CD4-positive, alpha-beta T cell treated with Interleukin-4 for 1 hour (primary cell): ENCODE data around the gene SEPTIN12.
A peak's percentile ranks its signal among the peaks of the same experiment; 100 is the strongest.
"Not testable (repeated sequence)": the region's sequence is repeated elsewhere in the genome, so short reads cannot be mapped to it uniquely, and the experiment has no call there.

Experiments
- DNase-seq, 2 donors: peaks; one replicate each; pipeline ENCODE4 v3.0.0-alpha.2; 2020 to 2022

Gene SEPTIN12

DNA sequence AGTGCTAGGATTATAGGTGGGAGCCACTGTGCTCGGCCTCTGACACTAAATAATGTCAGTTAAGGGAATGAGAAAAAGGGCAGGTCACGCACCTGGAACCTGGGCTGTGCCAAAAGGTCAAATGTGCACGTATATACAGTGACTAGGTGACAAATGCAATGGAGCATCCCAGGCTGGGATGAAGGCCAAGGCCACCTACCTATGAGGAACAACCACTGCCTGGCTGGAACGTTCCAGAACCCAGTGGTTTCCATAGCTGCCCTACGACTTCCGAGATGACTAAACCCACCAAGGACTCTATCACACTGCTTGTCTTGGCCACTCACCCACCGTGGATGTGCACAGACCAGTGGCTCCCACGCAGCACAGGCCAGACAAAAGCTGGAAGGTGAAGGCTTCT, 37.2 kb downstream of the SEPTIN12 start:
- DNase-seq, result no peak

DNA sequence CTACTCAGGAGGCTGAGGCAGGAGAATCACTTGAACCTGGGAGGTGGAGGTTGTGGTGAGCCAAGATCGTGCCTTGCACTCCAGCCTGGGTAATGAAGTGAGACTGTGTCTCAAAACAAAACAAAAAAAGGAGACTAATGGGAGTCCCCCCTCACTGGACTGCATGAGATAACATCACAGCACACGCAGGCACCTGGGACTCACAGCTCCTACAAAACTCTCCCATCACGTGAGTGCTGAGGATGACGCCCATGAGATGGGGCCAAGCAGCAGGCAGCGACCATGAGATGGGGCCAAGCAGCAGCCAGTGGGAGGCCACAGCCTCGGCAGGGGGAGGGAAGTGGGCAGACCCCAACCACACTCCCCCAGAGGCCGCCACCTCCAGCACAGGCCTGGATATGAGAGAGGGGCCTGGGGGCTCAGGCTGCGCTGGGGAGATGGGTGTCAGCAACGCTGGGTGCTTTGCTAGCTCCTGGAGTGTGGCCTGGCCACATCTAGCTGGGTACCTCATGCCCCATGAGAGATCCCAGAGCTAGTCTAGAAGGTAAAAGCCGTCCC, 38.4 kb downstream of the SEPTIN12 start:
- DNase-seq, result no peak

DNA sequence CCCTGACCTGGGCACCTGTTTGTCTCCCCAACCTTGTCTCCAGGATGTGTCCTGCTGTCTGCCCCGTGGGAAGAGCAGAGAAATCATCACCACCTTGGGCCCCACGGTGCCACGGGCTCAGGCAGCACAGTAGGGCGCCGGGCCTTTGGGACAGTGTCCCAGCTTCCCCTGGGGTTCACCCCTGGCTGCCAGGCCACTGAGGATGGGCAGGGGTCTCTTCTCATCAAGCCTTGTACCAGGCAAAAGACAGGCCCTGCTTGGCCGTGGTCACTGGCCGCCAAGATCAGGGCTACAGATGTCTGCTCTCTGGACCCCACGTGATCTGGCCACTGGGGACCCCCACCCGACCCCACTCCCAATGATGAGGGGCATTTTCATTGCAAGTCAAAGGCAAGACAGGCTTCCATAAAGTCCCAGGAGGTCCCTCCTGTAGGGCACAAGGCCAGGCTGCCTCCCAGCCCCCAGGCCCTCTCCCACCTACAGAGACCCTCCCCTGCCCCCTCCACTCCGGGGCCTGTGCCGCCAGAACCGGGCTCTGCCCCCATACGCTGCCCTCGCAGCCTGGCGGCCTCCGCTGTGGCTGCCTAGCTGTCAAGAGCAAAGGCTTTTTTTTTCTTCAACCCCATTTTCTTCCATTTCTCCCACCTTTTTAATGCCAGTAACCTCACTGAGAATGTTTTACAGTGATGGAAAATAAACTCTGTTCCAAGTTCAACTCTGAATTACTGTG, 39.3 kb downstream of the SEPTIN12 start:
- no peak for DNase-seq

DNA sequence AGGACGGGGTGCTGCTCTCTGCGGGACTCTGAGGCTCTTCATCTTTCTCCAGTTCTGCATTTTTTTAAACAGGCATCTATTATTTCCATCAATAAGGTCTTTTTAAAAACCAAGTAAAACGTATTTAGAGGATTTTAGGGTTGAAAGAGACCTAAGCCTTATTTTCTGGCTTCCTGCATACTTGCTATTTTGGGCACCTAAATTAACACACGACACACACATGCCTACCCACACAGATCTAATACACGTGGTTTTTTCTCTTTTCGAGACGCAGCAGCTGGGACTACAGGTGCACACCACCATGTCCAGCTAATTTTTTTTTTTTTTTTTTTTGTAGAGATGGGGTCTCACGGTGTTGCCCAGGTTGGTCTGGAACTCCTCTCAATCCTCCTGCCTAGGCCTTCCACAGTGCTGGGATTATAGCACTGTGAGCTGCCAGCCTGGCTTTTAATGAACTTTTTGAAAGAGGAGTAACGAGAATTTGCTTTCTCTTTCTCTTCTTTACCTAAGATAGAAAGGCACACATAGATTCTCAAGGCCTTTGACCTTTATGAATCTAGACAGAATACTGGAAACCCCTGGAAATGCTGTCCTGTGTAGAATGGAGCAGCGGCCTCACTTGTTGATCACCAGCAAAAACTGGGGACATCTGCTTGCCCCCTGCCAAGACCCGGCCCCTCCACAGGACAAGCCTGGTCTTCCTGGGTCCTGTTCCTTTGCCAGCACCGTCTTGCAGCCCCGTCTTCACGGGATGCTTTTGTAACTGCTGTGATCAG, 40.1 kb downstream of the SEPTIN12 start:
- no peak for DNase-seq

DNA sequence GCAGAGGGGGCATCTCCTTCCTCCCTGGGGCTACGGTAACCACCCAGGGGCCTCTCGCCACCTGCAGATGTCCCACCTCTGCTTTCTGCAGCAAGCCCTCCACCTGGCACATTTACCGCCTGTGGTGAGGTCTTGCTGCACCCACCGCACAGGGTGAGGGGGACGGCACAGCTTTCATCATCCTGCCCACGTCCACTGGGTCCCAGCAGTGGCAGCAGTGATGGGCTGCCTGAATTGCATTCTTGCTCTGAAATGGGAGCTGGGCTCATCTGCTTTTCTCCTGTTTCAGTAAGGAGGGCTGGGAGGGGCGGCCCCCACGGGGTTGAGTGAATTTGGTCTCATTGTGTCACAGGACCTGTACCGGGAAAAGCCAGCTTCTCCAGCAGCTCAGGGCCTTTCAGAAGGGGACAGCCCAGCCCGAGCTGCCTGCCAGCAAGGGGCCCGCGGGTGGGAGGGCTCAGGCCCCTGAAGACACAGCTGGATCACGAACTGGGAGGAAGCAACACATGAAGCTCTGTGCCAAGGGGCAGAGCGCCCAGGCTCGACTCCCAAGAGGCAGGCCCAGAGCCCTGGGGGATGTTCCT, 41.1 kb downstream of the SEPTIN12 start:
- DNase-seq, result no peak

DNA sequence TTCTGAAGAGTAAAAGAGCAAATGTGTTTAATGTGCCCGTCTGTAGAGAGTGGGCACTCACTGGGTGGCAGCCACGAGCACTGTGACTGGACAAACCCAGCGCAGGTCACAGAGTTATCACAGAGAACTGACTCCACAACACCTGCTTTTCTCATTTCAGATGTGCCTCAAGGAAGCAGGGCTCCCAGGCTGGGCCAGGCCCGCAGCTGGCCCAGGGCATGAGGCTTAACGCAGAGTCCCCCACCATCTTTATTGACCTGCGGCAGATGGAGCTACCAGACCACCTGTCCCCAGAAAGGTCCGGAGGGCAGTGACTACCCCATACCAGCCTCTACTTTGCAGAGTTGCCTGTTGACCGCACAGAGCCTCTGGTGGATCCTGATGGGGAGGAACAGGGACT, 41.9 kb downstream of the SEPTIN12 start:
- DNase-seq, result no peak

DNA sequence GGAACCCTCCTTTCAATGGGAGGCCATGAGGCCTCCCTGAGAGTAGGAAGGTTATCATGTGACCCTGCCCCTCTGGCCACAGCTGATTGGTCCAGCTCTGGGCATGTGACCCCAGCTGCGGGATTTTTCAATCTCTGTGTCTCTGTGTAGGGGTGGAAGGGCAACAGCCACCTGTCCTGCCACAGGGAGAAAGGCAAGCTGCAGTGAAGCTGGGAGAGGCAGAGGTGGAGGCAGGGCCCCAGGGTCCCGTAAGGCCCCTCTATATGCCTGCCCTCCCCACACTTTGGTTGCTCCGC, 42.9 kb downstream of the SEPTIN12 start:
- no peak for DNase-seq

DNA sequence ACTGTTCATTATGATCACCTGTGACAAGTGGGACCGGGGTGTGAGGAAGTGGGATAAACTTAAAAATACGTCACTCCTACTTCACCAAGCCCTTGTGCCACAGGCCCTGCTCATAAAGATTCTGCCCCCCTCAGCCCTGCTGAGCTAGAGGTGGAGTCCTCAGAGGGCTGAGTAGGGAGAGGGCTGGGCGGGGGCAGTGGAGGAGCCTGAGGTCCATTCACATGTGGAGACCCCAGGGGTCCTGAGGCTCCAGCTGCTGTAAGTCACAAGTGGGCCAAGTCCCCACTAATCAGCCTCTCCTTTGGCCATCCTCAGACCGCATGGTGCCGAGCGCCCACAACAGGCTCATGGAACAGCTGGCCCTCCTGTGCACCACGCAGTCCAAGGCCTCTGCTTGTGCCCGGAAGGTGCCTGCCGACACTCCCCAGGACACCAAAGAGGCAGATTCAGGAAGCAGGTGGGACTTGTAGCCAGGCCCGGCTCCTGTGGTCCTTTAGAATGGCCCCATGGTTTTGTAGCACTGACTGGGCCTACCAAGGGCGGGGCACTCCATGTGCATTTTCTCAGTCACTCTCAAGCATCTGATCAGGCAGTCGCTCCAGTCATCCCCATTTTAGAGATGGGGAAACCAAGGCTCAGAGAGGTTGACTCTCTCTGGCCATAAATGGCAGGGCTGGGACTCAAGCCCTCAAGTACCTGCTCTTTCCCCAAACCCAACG, 43.4 kb downstream of the SEPTIN12 start:
- no peak for DNase-seq

DNA sequence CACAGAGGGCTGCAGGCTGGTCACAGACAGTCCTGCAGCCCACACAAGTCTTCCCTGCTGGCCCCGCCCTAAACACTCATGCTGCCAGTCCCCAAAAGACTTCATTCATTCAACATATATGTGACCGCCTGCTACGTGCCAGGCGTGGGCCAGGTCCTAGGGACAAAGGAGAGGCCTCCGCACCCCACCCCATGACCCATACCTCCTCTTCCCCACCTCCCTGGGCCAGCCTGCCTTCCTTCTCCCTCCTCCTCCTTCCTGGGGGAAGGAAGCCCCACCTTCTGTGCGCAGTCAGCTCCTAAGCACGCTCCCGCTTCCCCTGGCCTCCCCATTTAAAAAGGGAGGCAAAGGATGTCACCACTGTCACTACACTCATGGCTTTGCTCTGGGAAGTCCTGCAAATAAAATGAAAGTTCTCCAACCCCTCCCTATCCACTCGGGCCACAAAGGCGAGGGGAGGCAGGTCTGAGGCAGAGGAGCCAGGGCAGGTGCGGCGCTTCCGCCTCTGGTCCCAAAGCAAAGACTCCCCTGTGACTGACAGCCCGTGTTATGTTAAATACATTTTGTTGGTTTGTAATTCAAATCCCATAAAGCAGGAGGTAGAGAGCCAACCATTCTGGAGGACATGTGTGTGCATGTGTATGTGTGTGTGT, 44.8 kb downstream of the SEPTIN12 start:
- no peak for DNase-seq

DNA sequence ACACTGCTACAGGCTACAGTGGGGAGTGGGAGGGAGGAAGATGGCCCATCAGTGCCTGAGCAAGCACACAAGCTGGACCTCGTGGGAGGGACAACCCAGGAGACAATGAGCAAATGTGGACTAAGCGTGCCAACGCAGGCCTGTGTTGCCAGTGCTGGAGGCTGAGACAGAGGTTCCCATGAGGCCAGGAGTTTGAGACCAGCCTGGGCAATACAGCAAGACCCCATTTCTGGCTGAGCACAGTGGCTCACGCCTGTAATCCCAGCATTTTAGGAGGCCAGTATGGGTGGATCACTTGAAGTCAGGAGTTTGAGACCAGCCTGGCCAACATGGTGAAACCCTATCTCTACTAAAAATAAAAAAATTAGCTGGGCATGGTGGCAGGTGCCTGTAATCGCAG, 49.8 kb downstream of the SEPTIN12 start:
- not testable (repeated sequence) for DNase-seq

DNA sequence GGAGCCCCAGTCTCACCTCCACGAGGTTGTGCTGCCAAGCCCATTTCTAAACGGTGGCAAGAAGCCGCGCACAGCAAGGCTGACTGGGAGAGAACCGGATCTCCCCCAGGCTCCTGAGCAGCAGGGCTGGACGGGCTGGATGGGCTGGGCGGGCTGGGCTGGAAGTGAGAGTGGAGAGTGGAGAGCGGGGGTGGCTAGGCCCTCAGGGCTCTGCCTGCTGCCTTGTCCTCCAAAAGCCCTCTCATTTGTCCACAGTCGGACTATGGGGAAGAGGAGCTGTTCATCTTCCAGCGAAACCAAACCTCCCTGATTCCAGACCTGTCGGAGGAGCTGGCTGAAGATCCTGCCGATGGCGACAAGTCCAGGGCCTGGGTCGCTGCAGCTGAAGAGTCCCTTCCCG, 50.6 kb downstream of the SEPTIN12 start:
- DNase-seq, result no peak

DNA sequence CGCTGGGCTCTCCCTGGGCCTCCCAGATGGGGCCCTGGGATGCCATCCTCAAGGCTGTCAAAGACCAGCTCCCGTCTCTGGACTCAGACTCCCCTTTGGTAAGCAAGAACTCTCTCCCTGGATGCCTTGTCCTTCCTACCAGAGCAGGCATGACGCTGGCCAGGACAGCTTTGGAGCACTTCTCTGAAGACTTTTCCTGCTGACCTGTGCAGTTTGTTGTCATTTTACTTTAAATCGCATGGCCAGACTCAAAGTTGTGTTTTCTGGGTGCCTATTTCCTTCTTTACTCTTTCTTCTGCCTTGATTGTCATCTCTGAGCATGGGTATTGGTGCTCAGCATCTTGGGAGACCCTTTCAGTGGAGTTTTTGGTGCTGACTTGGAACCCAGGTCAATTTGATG, 51.6 kb downstream of the SEPTIN12 start:
- no peak for DNase-seq

DNA sequence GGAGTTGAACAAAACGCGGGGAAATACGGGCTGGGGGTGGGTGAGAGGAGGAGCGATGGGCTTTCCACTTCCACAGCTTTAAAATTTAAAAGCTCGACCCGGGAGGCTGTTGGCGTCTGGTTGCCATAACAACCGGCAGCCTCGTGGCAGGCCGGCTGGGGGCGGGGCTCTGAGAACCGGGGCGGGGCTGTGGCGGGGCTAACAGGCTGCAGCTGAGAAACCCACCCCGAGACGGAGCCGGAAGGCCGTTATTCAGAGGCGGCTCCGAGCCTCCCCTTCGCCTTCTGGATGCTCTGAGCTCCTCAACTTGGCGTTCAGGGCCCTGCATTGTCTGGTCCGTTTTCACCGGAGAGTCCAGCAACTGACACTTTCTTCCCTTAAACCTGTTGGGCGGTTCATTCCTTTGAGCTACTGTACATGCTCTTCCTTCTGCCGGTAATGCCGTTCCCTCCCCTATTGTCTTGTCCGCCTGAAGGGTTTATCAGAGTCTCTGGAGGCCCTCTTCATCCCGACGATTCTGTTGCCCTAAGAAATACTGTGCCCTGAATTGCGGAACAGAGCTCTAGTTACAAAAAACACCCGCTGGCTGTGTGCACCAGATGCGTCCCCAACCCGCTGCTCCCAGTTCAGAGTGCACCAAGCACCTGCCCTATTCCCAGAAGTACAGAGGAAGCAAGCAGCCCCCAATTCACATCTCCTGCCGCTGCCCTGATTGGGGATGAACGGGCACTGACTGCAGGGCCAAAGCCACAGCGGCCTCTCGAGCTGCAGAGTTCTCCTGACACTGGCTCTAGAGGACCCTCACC, 53.2 kb downstream of the SEPTIN12 start:
- DNase-seq, result peak; percentile 93 to 94

DNA sequence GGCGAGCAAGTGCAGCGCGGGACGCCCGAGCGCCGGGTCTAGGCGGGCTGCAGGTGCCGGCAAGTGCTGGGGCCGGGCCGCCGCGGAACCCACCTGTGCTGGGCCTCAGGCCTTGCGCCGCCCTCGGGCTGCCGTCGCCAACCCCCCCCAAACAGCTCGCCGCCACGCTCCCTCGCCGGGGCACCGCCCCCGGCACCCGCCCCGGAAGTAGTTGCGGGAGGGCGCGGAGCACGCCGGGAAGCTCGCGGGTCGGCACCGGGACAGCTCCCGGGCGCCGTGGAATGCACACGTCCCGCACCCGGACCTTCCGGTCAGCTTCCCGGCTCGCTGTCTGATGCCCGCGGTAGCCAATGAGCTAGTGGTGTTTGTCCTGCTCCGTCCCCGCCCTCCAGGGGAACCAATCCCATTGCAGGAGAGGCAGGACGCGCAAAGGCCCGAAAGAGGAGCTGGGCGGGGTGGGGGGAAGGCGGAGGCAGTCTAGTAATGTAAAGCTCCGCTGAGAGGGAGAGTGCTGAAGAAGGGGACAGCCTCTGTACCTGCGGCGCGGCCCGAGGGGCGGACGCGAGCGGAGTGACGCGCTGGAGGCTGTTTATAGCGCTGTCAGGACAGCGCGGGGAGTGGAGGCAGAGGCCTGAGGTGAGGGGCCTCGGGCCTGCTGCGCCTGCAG, 53.9 kb downstream of the SEPTIN12 start, which contains the start of the genes ANKS3 and DNAAF8:
ANKS3 (minus strand) TSS at position 209 of the 667 bp plus-strand sequence. CDS start 4,122 bp downstream, outside the sequence.
DNAAF8 (plus strand) TSS at position 475 of the 667 bp plus-strand sequence. CDS start 1,978 bp downstream, outside the sequence.
- peak; percentile 79 to 81 for DNase-seq

DNA sequence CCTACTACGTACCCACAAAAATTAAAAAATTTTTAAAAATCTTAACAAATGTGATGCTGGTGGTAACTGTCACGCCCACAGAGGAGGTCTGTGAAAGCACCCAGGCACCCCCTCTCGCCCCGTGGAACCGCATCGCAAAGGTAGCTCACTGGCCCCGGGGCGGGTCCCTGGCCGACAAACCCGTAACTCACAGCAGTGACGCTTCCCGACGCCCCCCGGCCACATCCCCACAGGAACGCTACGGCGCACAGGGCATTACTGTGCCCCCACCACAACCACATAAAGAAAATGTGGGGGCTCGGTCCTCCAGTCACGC, 54.4 kb downstream of the SEPTIN12 start:
- DNase-seq, result no peak

DNA sequence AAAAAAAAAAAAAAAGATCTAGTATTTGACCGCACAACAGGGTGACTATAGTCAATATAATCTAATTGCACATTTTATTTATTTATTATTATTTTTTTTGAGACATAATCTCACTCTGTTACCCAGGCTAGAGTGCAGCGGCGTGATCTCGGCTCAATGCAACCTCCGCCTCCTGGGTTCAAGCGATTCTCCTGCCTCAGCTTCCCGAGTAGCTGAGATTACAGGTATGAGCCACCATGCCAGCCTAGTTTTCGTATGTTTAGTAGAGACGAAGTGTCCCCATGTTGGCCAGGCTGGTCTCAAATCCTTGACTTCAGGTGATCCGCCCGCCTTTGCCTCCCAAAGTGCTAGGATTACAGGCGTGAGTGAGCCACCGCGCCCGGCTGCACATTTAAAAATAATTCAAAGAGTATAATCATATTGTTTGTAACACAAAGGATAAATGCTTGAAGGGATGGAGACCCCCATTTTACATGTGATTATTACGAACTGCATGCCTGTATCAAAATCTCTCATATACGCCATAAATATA, 54.9 kb downstream of the SEPTIN12 start:
- DNase-seq, result no peak

DNA sequence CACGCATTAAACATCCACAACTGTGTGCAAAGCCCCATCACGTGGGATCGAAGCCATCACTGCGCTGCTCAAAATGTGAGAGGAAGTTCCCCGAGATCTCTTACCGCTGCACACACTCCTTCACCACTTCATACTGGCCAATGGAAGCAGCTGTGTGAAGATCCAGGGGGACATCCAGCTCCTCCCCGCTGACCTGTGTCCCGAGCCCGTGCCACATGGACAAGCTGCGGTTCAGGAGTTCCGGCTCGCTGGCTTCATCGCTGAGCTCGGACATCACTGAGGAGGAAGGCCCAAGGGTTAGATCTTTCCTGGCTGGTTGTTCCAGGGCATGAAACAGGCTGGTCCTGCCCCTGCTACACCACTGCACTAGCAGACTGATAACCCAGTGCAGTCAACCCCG, 58.3 kb downstream of the SEPTIN12 start:
- no peak for DNase-seq

DNA sequence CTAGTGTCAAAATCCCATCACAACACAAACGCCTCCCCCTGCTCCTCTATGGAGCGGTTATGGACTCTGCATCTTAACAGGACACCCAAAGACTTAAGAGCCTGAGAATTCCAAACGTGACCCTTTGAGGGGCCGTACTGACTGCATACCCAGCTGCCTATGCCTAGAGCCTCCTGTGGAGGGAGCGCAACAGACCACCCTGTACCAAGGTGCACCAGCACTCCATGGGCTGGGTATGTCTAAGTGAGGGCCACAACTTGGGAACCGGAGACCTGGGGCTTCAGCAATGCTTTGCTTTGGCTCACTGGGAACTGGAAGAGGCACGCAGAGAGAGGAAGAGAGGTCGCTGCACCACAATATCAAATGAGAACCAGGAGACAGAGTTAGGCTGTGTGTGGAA, 59.5 kb downstream of the SEPTIN12 start:
- DNase-seq, result no peak
